GM20431 (cell line): ENCODE results near the gene C1QTNF3.
"Not testable (repeated sequence)": the region's sequence is repeated elsewhere in the genome, so short reads cannot be mapped to it uniquely, and the experiment has no call there.

Experiments used
- in situ Hi-C: fragments of 300-500 bp; cut with MseI, MboI; formaldehyde crosslinking; loops from one replicate; pipeline ENCODE4 v1.15.0; 2020; ENCODE audit warnings: low sequenced_read_pairs; ENCODE audit not compliant: unreplicated experiment

C1QTNF3 gene

DNA sequence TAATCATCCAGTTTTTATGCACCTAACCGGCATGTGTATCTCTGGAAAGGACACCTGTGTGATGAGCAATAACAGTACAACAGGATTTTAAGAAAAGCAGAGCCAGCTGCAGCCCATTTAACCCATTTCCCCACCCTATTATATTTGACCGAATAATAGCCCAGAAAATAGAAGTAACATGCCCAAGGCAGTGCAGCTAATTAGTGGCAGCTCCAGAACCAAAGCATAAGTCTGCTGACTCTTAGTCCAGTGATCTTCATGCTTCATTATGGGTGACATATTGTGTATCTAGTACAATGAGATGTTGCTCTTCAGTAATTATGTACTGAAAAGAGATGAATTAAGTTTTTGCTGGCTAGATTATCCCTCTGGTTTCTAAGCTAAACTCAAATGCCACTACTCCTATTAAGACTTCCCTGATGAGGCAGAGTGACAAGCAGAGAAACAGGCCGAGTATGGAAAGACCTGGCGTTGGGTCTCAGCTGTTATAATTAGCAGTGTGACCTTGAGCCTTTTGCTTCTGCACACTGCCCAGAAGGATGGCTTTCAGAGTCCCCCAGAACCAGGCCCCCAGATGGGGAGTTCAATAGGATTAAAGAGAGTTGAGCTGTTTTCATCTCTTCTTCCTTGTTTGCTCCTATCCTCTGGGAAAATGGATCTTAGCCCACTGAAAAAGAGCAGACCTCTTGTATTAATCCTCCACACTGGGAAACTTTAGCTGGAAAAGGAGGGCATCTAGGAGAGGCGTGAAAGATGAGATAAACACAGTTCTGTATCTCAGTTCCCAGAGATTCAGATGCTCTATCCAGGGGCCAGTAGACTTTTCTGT lies 10.8 kb upstream of the C1QTNF3 start:
- in situ Hi-C loops: no loop called here

DNA sequence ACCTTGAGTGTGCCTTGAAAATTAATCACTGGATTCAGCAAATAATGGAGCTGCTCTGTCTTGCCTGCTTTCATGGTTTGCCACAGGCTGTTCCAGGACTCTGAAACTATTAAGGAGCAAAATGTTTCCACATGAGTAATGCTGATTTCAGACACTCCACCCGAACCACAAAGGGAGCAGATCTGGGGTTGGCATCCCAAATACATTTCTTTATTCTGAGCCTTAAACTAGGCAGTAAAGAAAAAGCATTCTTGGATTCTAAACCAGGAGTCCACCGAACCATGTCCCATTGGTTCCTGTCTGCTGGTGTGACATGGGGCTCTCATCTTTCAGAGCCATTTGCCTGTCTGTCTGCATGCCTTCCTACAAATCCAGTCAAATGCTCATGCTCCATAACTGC lies 10.1 kb upstream of the C1QTNF3 start:
- in situ Hi-C loops: no loop called here

DNA sequence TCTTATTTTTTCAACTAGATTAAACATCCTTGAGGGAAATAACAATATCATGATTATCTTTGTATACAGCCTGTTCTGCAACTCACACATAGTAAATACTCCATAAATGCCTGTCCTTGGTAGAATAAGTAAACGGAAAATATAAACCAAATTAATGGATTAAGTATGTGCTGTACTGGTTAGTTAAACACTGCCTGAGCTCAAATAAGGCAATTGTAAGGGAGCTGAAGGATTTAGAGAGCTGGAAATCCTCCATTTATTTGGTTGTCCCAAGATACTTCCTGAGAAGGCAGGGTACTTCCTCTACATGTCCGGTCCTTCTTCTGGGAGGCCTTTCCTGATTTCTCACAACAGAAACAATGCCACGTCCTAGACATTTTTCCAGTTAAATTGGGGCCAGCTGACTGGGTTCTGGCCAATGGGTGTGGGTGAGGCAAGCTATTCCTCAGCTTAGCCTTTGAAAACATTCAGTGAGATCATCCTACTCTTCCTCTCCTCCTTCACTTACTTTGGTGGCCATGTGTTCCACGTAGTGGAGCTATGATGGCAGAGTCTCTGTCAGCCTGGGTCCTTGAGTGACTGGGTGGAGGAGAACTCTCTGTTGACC lies 8.5 kb upstream of the C1QTNF3 start:
- in situ Hi-C loops: no loop called here

DNA sequence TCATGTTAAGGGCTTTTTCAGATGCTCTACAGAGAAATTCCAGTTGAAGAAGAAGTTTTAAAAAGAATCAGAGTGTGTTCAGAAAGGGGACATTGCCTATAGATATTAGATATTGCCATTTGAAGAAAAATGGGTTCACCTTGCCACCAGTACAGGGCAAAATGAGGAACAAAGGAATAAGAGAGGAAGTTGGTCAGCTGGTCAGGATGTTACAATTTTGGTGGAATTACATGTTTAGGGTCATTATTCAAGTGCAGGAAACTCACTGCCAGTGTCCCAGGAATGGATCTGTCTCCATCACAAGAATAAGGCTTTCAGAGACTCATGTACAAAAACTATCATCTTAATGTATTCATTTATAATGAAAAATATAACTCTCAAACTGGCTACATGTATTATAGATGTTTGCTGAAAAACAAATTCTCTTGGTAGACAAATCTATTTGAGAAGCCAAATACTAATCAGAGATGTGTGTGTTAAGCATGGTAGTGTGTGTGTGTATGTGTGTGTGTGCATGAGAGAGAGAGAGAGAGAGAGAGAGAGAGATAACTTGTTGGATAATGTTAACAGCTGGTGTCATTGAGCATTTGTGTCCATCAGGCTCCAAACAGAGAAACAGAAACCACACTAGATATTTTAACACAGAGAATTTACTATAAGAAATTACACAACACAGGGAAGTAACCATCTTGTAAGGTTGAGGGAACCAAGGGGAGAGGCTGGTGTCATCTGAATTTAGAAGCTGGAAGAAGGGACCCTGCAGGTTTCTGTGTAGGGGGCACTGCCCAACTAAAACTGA lies 5.0 kb upstream of the C1QTNF3 start:
- in situ Hi-C loops: no loop called here

DNA sequence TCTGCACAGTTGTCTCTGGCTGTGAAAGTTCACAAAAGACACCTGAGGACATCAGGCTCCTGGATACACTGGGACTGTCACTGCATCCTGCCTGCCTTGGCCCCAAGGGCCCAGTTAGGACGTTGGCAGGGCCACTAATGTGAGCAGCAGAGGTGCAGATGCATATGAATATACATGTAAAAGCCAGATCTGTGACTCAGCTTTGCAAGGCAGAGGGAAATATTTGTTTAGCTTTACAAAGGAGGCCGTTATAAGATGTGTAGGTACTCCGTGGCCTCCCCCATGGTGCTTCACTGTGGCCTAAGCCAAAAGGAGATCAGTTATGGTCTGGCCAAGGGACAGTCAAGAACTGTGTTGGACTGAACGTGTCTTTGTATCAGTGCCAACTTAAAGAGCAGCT lies 4.1 kb upstream of the C1QTNF3 start:
- in situ Hi-C loops: no loop called here

DNA sequence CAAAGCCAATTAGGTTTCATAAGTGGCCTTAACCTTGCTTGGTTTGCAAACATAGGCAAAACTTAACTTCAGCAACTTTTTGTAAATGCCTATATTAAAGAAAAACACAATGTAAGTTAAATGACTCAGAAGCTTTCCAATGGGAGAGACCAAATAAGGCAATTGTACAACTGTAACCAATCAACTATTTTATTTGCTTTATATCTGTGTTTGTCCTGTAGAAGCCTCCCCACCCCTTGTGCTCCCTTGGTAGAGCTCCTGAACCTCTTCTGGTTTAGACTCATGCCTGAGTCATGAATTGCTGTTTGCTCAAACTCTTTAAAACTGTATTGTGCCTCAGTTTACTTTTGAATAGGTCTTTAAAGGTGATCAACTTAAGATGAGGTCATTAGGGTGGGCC lies 3.0 kb upstream of the C1QTNF3 start:
- in situ Hi-C loops: no loop called here

DNA sequence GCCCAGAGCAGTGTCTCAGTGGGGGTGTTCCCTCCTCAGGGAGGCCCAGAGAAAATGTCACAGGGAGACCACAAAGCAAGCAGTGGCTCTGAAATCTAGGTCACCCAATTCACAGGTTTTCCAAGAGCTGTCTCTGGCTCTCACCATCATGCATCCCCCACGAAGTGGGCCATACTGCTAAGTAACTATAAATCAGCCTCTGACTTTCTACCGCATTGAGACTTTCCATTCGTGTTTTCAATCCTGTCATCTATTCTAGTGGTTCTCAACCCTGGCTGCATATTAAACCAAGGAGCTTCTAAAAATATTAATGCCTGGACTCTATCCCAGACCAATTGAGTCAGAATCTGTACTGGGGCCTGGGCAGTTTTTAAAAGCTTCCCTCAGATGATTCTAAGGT lies 2.0 kb upstream of the C1QTNF3 start:
- in situ Hi-C loops: no loop called here

DNA sequence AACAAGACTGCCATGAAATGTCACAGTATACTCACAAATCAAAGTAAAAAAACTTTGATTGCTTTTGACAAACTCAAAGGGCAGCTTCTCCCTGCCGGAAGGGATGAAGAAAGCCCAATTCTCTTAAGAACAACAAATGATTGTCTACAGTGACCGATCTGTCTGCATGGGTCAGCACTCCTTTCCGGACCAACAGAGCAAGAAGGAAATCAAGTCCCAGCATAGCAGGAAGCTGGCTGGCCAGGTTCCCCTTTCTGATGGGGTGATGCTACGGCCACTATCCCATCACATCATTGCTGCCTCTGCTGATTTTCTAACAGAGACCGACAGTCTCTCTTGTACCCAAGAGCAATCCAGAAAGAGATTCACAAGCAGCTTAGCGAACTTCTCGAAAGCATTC lies 692 bp downstream of the C1QTNF3 start:
- in situ Hi-C loops: no loop called here

DNA sequence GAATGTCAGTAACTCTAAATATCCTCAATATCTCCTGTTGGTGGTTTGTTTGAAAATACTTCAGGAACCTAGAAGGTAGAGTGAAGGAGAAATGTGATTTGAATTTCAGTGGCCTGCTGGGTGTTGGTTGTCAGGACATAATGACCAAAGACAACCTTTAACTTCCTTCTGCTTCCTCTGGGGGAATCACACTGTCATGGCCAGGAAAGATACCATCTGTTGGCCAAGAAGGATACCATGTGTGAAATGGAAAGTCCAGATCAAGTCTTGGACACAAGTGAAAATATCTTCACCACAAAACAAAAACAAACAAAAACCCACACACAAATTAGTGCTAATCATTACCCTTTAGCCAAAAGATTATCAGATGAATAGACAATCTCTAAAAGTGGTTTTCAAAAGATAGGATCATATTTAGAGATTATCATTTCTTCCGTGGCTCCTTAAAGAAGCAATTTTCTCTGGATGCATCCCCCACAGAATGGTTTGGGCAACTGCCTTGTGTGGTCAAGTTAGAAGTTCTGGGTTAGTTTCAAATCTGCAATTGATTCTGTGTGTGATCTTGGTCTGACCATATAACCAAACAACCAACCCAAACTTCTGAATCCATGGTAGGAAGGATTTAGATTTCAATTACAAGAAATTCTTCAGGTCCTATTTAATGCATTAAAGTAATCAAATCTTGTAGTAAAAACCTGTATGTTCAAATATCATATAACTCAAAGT lies 1.6 kb downstream of the C1QTNF3 start:
- in situ Hi-C loops: no loop called here

DNA sequence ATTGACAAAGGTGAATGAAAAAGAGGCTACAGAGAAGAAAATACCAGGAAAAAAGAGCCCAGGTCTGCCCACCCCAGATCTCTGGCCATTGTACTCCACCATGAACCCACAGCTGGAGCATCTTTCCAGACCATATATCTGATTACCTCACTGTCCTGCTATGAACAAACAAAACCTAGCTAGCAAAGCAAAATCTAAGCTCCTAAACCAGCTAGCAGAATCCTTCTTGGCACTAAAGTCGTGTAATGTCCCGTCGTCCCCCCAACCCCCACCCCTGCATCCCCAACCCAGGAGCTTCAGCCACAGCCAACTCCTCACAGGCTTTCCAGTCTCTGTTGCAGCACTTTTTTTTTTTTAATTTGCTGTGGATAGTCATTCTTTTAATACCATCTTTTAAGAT lies 2.5 kb downstream of the C1QTNF3 start:
- in situ Hi-C loops: no loop called here

DNA sequence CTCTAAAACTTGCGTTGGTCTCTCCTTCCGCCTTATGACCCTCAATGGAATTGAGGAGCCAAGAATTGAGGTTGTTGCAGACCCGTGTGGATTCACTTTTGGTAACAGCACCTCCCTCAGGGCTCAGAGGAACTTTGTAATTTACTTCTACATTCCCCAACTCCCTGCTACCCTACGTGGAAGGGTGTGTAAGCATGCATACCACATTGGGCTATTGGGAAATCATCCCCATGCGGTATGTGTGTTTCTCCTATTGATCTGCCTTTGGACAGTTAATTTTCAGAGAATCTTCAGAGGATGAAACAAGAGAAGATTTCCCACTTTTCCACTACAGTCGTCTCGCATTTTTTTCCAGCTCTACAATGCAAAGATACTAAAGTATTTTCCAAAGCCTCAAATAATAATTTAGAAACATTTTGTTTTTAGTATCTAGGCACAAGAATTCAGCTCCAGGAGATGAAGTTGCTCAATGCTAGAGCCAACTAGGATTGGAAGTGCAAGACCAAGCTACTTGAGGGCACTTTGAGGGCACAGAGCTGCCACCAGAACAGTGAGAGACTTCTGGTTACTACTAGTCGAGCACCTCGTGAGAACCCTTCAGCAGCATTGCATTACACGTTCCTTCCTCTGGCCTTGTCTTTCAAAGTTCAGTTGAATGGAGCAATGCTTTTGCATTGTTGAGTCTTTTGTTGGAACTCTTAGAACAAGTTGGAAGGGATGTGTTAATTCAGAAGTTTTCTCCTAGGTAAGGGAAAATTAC lies 3.4 kb downstream of the C1QTNF3 start:
- in situ Hi-C loops: no loop called here

DNA sequence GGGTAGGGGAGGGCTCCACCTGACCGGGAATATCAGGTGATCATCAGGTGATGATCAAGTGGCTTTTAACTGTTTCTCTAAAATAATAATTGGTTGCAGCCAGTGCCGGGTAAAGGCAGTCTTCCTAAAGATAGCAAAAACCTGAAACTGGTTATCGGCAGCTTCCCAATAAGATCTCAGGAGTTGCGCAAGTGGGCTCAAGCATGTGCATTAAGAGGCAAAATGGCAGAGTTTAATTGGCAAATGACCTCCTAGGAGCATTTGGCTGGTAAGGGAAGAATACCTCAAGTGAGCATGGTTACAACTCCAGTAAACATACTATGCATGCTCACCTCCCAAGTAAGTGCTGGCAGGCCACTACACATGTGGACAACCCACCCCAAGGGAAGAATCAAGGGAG lies 4.2 kb downstream of the C1QTNF3 start:
- in situ Hi-C loops: no loop called here

DNA sequence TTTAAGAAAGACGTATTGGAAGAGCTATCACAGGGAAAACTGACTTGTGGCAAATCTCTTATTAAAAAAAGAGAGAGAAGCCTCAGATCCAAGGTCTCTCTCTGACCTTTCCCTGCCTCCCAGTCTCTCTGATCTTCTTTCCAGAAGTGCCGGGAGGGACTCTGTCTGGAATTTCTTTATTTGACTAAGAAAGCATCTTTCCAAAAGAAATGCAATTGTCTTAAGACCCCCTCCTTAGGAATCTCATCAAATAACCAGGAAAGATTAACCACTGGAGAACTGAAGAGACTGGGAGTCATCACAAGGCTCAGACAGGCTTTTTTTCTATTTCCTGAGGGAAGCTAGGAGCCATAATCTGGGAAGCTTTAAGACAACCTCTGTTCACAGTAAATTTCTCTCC lies 4.6 kb downstream of the C1QTNF3 start:
- in situ Hi-C loops: no loop called here

DNA sequence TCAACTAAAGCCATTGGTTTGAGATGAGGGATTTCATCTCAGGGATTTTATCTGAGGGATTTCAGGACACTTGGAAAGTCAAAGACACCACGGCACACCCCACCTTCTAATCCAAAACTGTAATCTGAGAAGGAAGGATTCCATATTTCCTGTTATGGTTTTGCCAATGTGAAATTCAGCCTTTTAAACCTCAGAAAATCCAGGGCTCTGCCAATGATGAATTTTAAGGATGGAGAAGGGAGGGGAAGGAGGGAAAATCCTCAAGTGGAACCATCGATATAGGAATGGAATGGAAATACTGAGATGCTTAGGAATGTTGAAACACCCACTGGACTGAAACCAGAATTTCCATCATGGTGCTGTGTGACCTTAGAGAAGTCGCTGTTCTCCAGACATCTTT lies 5.3 kb downstream of the C1QTNF3 start:
- in situ Hi-C loops: no loop called here

DNA sequence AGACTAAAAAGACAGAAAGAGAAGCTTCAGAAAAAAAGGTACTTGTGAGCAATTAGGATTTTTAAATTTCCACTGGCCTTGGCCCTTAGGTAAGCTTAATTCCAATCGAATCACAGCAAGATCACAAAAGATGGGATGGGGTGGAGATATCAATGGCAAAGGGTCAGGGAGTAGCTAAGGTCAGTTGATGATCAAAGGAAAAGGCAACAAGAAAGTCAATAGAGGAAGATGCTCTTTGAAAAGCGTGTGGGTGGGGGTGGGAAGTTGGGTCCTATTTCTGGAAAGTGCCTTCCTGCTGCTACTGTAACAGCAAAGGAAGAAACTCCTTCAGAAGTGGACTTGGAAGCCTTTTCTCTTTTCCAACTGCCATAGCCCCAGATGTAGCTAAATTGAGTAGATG lies 7.3 kb downstream of the C1QTNF3 start:
- in situ Hi-C loops: no loop called here

DNA sequence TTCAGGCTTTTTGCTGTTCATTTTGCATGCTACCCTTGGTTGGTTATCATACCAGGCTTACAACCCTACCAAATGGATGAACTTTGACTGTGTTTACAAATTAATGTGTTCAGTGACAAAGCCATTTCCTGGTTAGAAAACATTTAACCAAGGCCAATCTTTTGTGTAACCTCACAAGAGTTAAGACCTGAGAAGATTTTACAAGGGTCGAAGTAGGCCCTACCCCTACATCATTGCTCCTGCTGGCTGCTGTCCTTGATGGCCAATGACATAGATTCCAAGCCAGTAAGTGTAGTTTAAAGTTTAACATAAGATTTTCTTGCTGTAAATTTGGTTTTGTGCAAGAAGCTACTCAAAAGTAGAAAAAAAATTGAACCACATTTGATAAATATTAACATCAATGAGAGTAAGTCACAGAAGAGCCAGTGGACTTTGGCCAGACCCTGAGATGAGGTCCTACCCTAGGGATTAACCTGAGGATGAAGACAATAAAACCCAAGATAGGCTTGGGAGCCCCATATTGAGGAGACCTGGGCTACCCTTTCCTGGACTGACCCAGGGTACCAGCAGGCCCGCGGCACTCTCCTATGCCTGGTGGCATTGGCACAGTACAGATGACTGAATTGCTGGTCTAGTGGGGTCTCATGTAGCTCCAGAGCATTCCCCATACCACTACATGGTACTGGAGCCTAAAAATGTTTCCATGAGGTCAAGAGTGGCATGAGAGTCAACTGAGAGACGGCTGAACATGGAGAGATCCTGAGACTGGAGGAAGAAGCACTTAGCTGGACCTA lies 8.3 kb downstream of the C1QTNF3 start:
- in situ Hi-C loops: no loop called here

DNA sequence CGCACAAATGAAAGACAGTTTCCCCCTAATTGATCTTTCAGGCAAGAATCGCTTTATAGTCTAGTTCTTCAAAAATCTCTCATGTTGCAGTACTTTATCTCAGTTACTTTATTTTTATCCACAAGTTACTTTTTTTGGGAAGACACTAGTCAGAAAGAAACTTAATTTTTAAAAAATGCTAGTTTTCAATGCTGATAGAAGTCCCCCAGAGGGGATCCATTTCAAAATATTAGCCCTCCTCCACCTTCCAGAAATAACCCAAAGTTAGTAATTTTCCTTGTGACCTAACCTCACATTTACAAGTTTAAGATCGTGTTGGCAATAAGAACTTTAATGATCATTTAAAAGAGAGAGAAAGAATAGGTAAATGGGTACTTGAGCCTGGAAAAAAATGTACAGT lies 11.0 kb downstream of the C1QTNF3 start:
- in situ Hi-C loops: no loop called here

DNA sequence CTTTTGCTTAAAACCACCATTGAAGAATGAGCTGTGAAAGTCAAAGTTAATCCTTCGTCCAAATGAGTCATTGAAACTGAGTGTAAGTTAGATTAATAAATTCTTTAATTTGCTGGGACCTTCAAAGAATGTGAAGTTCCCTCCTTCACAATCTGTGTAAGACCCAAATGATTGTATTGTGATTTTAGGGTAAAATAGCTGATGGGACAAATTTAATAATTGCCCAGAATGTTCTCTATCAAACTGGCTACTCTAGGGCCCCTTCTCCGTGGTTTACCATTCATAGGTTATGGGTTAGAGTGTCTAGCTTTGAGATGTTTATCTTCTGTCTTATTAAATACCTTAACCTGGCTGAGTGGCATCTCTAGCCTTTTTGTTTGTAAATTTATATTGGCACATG lies 11.9 kb downstream of the C1QTNF3 start:
- in situ Hi-C loops: no loop called here

DNA sequence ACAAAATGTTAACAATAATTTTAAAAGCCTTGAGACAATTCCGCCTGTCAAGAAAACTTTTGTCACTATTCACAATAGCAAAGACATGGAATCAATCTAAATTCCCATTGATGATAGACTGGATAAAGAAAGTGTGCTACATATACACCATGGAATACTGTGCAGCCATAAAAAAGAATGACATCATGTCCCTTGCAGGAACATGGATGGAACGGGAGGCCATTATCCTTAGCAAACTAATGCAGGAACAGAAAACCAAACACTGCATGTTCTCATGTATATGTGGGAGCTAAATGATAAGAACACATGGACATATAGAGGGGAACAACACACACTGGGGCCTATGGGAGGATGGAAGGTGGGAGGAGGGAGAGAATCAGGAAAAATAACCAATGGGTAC lies 12.4 kb downstream of the C1QTNF3 start:
- in situ Hi-C loops: not testable (repeated sequence)
